GM12878 (cell line): ENCODE measurements around the gene FRMD3. TPM values are rescaled to one million over a fixed set of nuclear protein-coding genes. Genes with fewer than 3 reads are reported as not detected.

Source experiments
- ATF2 ChIP-seq: IDR thresholded peaks from 2 replicates; pipeline ENCODE4 v1.6.1; 2012; ENCODE audit warnings: low read length, inconsistent platforms
- FOS ChIP-seq: IDR thresholded peaks from 3 replicates; pipeline ENCODE4 v1.6.1; 2011; ENCODE audit warnings: borderline replicate concordance; ENCODE audit not compliant: insufficient read length; ENCODE audit errors: extremely low read depth
- HSF1 ChIP-seq: fragments of 150-350 bp; IDR thresholded peaks from 2 replicates; pipeline ENCODE4 v1.6.1; 2014; ENCODE audit warnings: mild to moderate bottlenecking, low read depth, low read length
- IKZF2 ChIP-seq, 2 experiments: fragments of 450-650 bp; IDR thresholded peaks; 2 replicates each; pipeline ENCODE4 v1.6.1; 2017; ENCODE audit warnings: mild to moderate bottlenecking in 2 of 2, moderate library complexity in 2 of 2
- MEF2B ChIP-seq: fragments of 450-650 bp; IDR thresholded peaks from 2 replicates; pipeline ENCODE4 v1.6.1; 2018; ENCODE audit warnings: mild to moderate bottlenecking, moderate library complexity; ENCODE audit not compliant: partially characterized antibody, poor library complexity, severe bottlenecking
- NR2F1 ChIP-seq: fragments of 450-650 bp; conservative IDR thresholded peaks from 2 replicates; pipeline ENCODE4 v1.6.1; 2017; ENCODE audit warnings: mild to moderate bottlenecking
- RAD51 ChIP-seq: fragments of 450-650 bp; IDR thresholded peaks from 2 replicates; pipeline ENCODE4 v1.6.1; 2016; ENCODE audit warnings: moderate library complexity, mild to moderate bottlenecking, inconsistent platforms
- REST ChIP-seq: IDR thresholded peaks from 2 replicates; pipeline ENCODE4 v1.6.1; 2012; ENCODE audit warnings: mild to moderate bottlenecking, low read depth, low read length
- RUNX3 ChIP-seq: IDR thresholded peaks from 2 replicates; pipeline ENCODE4 v1.6.1; 2012; ENCODE audit warnings: low read length, inconsistent platforms
- TCF7 ChIP-seq: IDR thresholded peaks from 2 replicates; pipeline ENCODE4 v1.6.1; 2014; ENCODE audit warnings: antibody characterized with exemption, borderline replicate concordance
- ZNF24 ChIP-seq: fragments of 450-650 bp; IDR thresholded peaks from 2 replicates; pipeline ENCODE4 v1.6.1; 2017; ENCODE audit warnings: antibody characterized with exemption, mild to moderate bottlenecking
- polyA plus RNA-seq, 11 experiments: library from polyadenylated mRNA; depleted of rRNA in 4 of 11; unstranded in 6 of 11; stranded (reverse) in 5 of 11; fragments of >200 nt; fragmentation: Nextera tagmentation in 4 of 11; fragmentation: Illumina TruSeq in 1 of 11; extraction: Ambion mirVana in 4 of 11; extraction: Trizol in 1 of 11; gene quantifications; 1 replicate in 1 of 11; 2 replicates in 10 of 11; pipeline versions ENCODE4 v1.2.1 to v1.2.3, GENCODE V29; 2011 to 2016; ENCODE audit warnings: inconsistent platforms in 2 of 11, missing spikeins in 2 of 11, low read depth in 1 of 11
- total RNA-seq, 4 experiments: library from RNA; depleted of rRNA in 3 of 4; stranded (reverse); fragments of >200 nt in 3 of 4; fragmentation: Illumina TruSeq in 1 of 4; extraction: Trizol in 1 of 4; gene quantifications; 2 replicates each; pipeline versions ENCODE4 v1.2.1 to v1.2.3, GENCODE V29; 2013 to 2021

Gene FRMD3
- total and polyA plus RNA-seq, 10 of the 15 experiments (the other 5 are each of a cell fraction or from before 2014, with no cell fraction given), result 0.04 to 0.68 (median 0.21) TPM; not detected in 1

GRCh38 chr9:83296123-83296522 is 242.1 kb downstream of the FRMD3 start (continued):
- peak; percentile 95 for TF ChIP-seq REST
- TF ChIP-seq ZNF24, result peak; percentile 97
- peak; percentile 84 for TF ChIP-seq TCF7
- no peak for TF ChIP-seq HSF1
- TF ChIP-seq IKZF2 (IDR thresholded peaks at IDR 0.05), result peak in 1 of 2 experiments; percentile 48; a peak in 2 of 4 replicates
- peak; percentile 96 for TF ChIP-seq MEF2B
- no peak for TF ChIP-seq FOS
- TF ChIP-seq NR2F1, result 0 out of 2 replicates have a peak, but pooled peaks have one; percentile 21
- peak; percentile 58 for TF ChIP-seq RUNX3
- no peak for TF ChIP-seq ATF2
- no peak for TF ChIP-seq RAD51
- TF ChIP-seq, all 136 proteins: peak for 12
